Activated B cell treated with CpG ODN at 0.5 μM for 24 hours (primary cell): Measurements from ENCODE around the gene PCNX2. TPM values are rescaled to one million over a fixed set of nuclear protein-coding genes. Genes with fewer than 3 reads are reported as not detected.

Source experiments
- ATAC-seq: fragments of 200-7000 bp; cut with Tn5 transposase; one replicate; pipeline ENCODE4 v1.10.0; 2021; ENCODE audit warnings: low read depth, mild to moderate bottlenecking, moderate library complexity
- CTCF ChIA-PET: fragments of 350-600 bp; sonication (Branson Sonifier 250); formaldehyde crosslinking; loops from one replicate; lab custom pipeline; 2021; ENCODE audit warnings: antibody characterized with exemption; lab: Charles Lee
- POLR2A ChIA-PET: fragments of 350-600 bp; sonication (Branson Sonifier 250); formaldehyde crosslinking; loops from one replicate; lab custom pipeline; 2021; ENCODE audit warnings: antibody characterized with exemption; lab: Charles Lee
- DNase-seq: peaks from one replicate; pipeline ENCODE4 v3.0.0; 2022
- H3K27ac Mint-ChIP-seq: one replicate; pipeline ENCODE4 v1.8.0; 2020; ENCODE audit warnings: mixed read lengths
- H3K27me3 Mint-ChIP-seq: one replicate; pipeline ENCODE4 v1.8.0; 2021; ENCODE audit warnings: mixed read lengths
- H3K36me3 Mint-ChIP-seq: one replicate; pipeline ENCODE4 v1.8.0; 2021; ENCODE audit warnings: low read depth, mixed read lengths
- H3K4me1 Mint-ChIP-seq: one replicate; pipeline ENCODE4 v1.8.0; 2021; ENCODE audit warnings: mixed read lengths
- H3K4me3 Mint-ChIP-seq: one replicate; pipeline ENCODE4 v1.8.0; 2020; ENCODE audit warnings: mild to moderate bottlenecking, mixed read lengths
- H3K9me3 Mint-ChIP-seq: one replicate; pipeline ENCODE4 v1.8.0; 2020; ENCODE audit warnings: mixed read lengths
- CTCF ChIP-seq: fragments of 200-600 bp; IDR thresholded peaks from one replicate; pipeline ENCODE4 v1.8.0; 2022; ENCODE audit warnings: antibody characterized with exemption, mild to moderate bottlenecking
- intact Hi-C: fragments of 100-400 bp; cut with micrococcal nuclease; formaldehyde crosslinking; loops from one replicate; pipeline ENCODE4 v1.15.1; 2024
- total RNA-seq: library from RNA; stranded (reverse); gene quantifications from 2 replicates; pipeline ENCODE4 v1.2.3, GENCODE V29; 2022

PCNX2 gene
- total RNA-seq, 1 donor from 2014 or later = 20.4 TPM

DNA sequence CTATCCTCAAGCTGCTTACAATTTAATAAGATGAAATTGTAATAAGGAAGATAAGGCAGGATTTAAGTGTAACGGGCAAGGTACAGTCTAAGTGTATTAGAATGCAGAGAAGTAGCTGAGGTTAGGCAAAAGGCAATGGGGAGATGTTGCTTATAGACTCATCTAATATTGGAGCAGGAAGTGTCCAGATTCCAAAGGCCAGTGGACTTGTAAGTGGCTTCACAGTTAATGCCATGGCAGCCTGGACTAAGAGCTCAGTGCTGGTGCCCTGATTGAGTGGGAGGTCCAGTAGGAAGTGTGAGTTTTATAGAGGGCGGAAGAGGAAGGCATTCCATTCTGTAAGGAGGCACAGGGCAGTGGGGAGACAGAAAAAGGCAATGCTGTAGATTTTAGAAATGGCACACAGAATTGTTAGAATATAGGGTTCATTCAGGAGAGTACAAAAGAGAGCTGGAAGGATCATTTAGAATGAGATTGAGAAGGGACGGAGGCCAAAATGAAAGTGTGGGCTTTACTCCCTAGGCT is 44.6 kb upstream of the PCNX2 start:
- Mint-ChIP-seq H3K27me3 (peaks cover 23% of the 10 kb centered on the region), H3K4me1 (peaks cover 8% of the 10 kb centered on the region), H3K4me3 (no peak overlapping the region), H3K9me3 (no peaks in the 10 kb centered on the region), H3K27ac (no peak overlapping the region), H3K36me3 (no peaks in the 10 kb centered on the region)
- DNase-seq (no peak), ATAC-seq (no peak)
- TF ChIP-seq CTCF = no peak
- ChIA-PET POLR2A (no interaction called here), CTCF (no interaction called here)
- intact Hi-C loops = no loop called here

DNA sequence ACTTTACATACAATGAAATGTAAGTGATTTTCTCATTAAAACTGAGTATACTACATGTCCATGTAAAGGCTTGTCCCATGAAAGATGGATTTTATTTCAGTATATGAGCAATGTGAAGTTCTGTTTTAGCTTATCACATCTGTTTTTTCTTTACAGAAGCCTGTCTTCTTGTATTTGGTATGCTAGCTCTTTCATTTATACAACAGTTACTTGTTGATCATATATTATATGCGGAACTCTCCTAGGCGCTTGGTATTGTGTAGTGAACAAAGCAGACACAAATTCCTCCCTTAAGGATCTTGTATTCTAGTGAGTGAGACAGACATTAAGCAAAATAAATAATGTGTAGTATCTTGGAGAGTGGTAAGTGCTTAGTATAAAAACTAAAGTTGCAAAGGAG is 42.6 kb upstream of the PCNX2 start:
- intact Hi-C loops = no loop called here
- no peak for TF ChIP-seq CTCF
- ChIA-PET POLR2A (no interaction called here), CTCF (no interaction called here)
- ATAC-seq (no peak), DNase-seq (no peak)
- Mint-ChIP-seq H3K27ac (no peak overlapping the region), H3K27me3 (peaks cover 25% of the 10 kb centered on the region), H3K36me3 (no peaks in the 10 kb centered on the region), H3K4me3 (no peak overlapping the region), H3K4me1 (peaks cover 8% of the 10 kb centered on the region), H3K9me3 (no peaks in the 10 kb centered on the region)

GRCh38 chr1:233337505-233337904 is 42.0 kb upstream of the PCNX2 start:
- no peak overlapping the region for H3K4me3 Mint-ChIP-seq
- DNase-seq = no peak
- no peak for TF ChIP-seq CTCF
- H3K36me3 Mint-ChIP-seq = no peaks in the 10 kb centered on the region
- POLR2A ChIA-PET = no interaction called here
- peaks cover 8% of the 10 kb centered on the region for H3K4me1 Mint-ChIP-seq
- intact Hi-C loops = no loop called here
- peaks cover 25% of the 10 kb centered on the region for H3K27me3 Mint-ChIP-seq
- H3K27ac Mint-ChIP-seq = no peak overlapping the region
- CTCF ChIA-PET = no interaction called here
- H3K9me3 Mint-ChIP-seq = no peaks in the 10 kb centered on the region
- ATAC-seq = no peak

GRCh38 chr1:233336554-233337456 is 41.3 kb upstream of the PCNX2 start:
- H3K27me3 Mint-ChIP-seq = peaks cover 24% of the 10 kb centered on the region
- ATAC-seq (no peak), DNase-seq (no peak)
- H3K27ac Mint-ChIP-seq = no peak overlapping the region
- no peak overlapping the region for H3K4me3 Mint-ChIP-seq
- TF ChIP-seq CTCF = no peak
- intact Hi-C loops = no loop called here
- H3K9me3 Mint-ChIP-seq = no peaks in the 10 kb centered on the region
- POLR2A ChIA-PET = no interaction called here
- no peaks in the 10 kb centered on the region for H3K36me3 Mint-ChIP-seq
- CTCF ChIA-PET = no interaction called here
- H3K4me1 Mint-ChIP-seq = peaks cover 8% of the 10 kb centered on the region

DNA sequence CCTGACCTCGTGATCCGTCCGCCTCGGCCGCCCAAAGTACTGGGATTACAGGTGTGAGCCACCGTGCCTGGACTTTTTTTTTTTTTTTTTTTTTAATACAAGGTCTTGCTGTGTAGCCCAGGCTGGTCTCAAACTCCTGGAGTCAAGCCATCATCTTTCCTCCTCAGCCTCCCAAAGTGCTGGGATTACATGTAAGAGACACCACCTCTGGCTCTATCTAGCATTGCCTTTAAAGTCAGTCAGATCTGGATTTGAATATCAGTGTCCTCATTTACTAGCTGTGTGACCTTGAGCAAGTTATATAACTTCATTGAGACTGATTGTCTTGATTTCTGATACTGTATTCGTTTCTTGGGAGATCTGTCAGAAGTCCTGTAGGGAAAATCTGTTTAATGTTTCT is 38.6 kb upstream of the PCNX2 start:
- ATAC-seq (no peak), DNase-seq (no peak)
- H3K4me1 Mint-ChIP-seq = peaks cover 5% of the 10 kb centered on the region
- POLR2A ChIA-PET = interaction anchor here (0.6 kb wide), 1 partner anchor 1942 kb away, joined by 4 read pairs; no protein-coding TSS in a partner anchor
- H3K27me3 Mint-ChIP-seq = peaks cover 15% of the 10 kb centered on the region
- no peak for TF ChIP-seq CTCF
- no peaks in the 10 kb centered on the region for H3K36me3 Mint-ChIP-seq
- intact Hi-C loops = no loop called here
- CTCF ChIA-PET = no interaction called here
- H3K9me3 Mint-ChIP-seq = no peaks in the 10 kb centered on the region
- H3K27ac Mint-ChIP-seq = no peak overlapping the region
- H3K4me3 Mint-ChIP-seq = no peak overlapping the region
